AG04450 (cell line): ENCODE measurements around the gene WAC. TPM values are rescaled to one million over a fixed set of nuclear protein-coding genes. Genes with fewer than 3 reads are reported as not detected.

Experiments
- CTCF ChIA-PET: fragments of 300-600, 350-600 bp; formaldehyde crosslinking; extraction: SDS; loops from one replicate; lab custom pipeline; 2022; ENCODE audit warnings: antibody characterized with exemption, inconsistent platforms; lab: Charles Lee
- POLR2A ChIA-PET: fragments of 350-600 bp; formaldehyde crosslinking; extraction: SDS; loops from one replicate; lab custom pipeline; 2021; ENCODE audit warnings: antibody characterized with exemption, inconsistent platforms; lab: Yijun Ruan, JAX
- DNase-seq: peaks from one replicate; pipeline ENCODE4 v3.0.0-alpha.2; 2011; ENCODE audit warnings: low read depth, low spot score
- H3K27ac ChIP-seq: one replicate; pipeline ENCODE4 v1.5.1; 2012; ENCODE audit warnings: low read depth, low read length, control low read depth
- H3K27me3 ChIP-seq: one replicate; pipeline ENCODE4 v1.6.0; 2012; ENCODE audit warnings: low read length; ENCODE audit not compliant: control insufficient read depth, insufficient read depth
- H3K4me3 ChIP-seq: 2 replicates; pipeline ENCODE4 v1.5.1; 2011; ENCODE audit warnings: mild to moderate bottlenecking, low read depth, low read length, control low read depth
- H3K9me3 ChIP-seq: 2 replicates; pipeline ENCODE4 v1.5.1; 2012; ENCODE audit warnings: low read length; ENCODE audit not compliant: control insufficient read depth, insufficient read depth
- CTCF ChIP-seq: IDR thresholded peaks from 2 replicates; pipeline ENCODE4 v1.5.1; 2011; ENCODE audit warnings: low read depth, low read length, control low read depth, inconsistent platforms
- polyA plus RNA-seq: library from polyadenylated mRNA; depleted of rRNA; stranded (reverse); fragments of >200 nt; gene quantifications from 2 replicates; pipeline ENCODE4 v1.2.3, GENCODE V29; 2011

Gene WAC
- polyA plus RNA-seq, 1 experiment, result 90.5 TPM

GRCh38 chr10:28552775-28553174 lies 19.9 kb downstream of the WAC start:
- no peak for TF ChIP-seq CTCF
- H3K9me3 ChIP-seq, result no peaks in the 10 kb centered on the region
- POLR2A ChIA-PET, result no interaction called here
- no peaks in the 10 kb centered on the region for H3K27me3 ChIP-seq
- DNase-seq, result no peak
- CTCF ChIA-PET, result no interaction called here
- no peak overlapping the region for H3K4me3 ChIP-seq
- H3K27ac ChIP-seq, result no peak overlapping the region

GRCh38 chr10:28554009-28554408 lies 21.1 kb downstream of the WAC start:
- no peak for DNase-seq
- no peaks in the 10 kb centered on the region for H3K27me3 ChIP-seq
- ChIA-PET CTCF (no interaction called here), POLR2A (no interaction called here)
- no peaks in the 10 kb centered on the region for H3K9me3 ChIP-seq
- no peak for TF ChIP-seq CTCF
- no peak overlapping the region for H3K4me3 ChIP-seq
- no peak overlapping the region for H3K27ac ChIP-seq

- DNase-seq, result no peak
- TF ChIP-seq CTCF, result no peak
- POLR2A ChIA-PET, result no interaction called here
- CTCF ChIA-PET, result no interaction called here
- H3K4me3 ChIP-seq, result no peak overlapping the region
- no peaks in the 10 kb centered on the region for H3K9me3 ChIP-seq
- H3K27ac ChIP-seq, result no peak overlapping the region
- no peaks in the 10 kb centered on the region for H3K27me3 ChIP-seq
These were observed 22.0 kb downstream of the WAC start for GRCh38 chr10:28554952-28555351.

GRCh38 chr10:28555358-28555757 lies 22.4 kb downstream of the WAC start:
- Histone ChIP-seq H3K27ac (no peak overlapping the region), H3K9me3 (no peaks in the 10 kb centered on the region), H3K27me3 (no peaks in the 10 kb centered on the region), H3K4me3 (no peak overlapping the region)
- no peak for TF ChIP-seq CTCF
- DNase-seq, result no peak
- ChIA-PET CTCF (interaction anchor here (0.6 kb wide), 1 partner anchor 24 kb away, joined by 4 read pairs; no protein-coding TSS in a partner anchor), POLR2A (no interaction called here)

- DNase-seq, result no peak
- Histone ChIP-seq H3K9me3 (no peaks in the 10 kb centered on the region), H3K27ac (no peak overlapping the region), H3K27me3 (no peaks in the 10 kb centered on the region), H3K4me3 (no peak overlapping the region)
- CTCF ChIA-PET, result interaction anchor here (0.6 to 0.9 kb wide), 2 partner anchors 9 to 25 kb away, joined by 3 to 4 read pairs; no protein-coding TSS in a partner anchor
- POLR2A ChIA-PET, result interaction anchor here (0.6 kb wide), 2 partner anchors 12 to 32 kb away, joined by 3 to 5 read pairs; no protein-coding TSS in a partner anchor
- no peak for TF ChIP-seq CTCF
These were observed 23.2 kb downstream of the WAC start for GRCh38 chr10:28556142-28556541.
